ENCODE results near the gene HCST.

Gene HCST

DNA sequence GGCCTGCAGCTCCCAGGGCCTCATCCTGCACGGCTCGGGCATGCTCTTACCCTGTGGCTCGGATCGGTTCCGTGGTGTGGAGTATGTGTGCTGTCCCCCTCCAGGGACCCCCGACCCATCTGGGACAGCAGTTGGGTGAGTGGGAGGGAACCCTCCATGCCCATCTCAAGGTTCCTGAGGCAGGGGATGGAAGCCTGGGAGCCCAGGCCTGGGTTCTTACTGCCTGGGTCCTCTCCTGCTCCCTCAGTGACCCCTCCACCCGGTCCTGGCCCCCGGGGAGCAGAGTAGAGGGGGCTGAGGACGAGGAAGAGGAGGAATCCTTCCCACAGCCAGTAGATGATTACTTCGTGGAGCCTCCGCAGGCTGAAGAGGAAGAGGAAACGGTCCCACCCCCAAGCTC, 30.7 kb upstream of the HCST start:
- Histone ChIP-seq H3K27ac (ENCODE audit: extremely low read depth, low read depth, low read length) (no peak overlapping the region), H3K4me3 (ENCODE audit: low read depth, low read length) (no peak overlapping the region), H3K9me3 (ENCODE audit: control insufficient read depth, insufficient read depth, low read depth, low read length) (no peaks in the 10 kb centered on the region), H3K36me3 (ENCODE audit: control insufficient read depth in 2 of 2, insufficient read depth in 1 of 2, low read length in 2 of 2) (peaks cover 0 to 13% of the 10 kb centered on the region in 2 experiments; a peak in 2 of 3 replicates), H3K4me1 (ENCODE audit: control insufficient read depth, insufficient read depth, low read length) (peaks cover 16% of the 10 kb centered on the region)
- CTCF ChIA-PET, result no interaction called here
- POLR2A ChIA-PET, result interaction anchor here (2.3 kb wide), 1 partner anchor 11 kb away, joined by 11 read pairs; no protein-coding TSS in a partner anchor
- TF ChIP-seq ZNF169 (tag by site-specific recombination; IDR thresholded peaks at IDR 0.05) (no peak), ZFHX2 (tag by site-specific recombination; conservative IDR thresholded peaks at IDR 0.05) (no peak), ZNF292 (tag by site-specific recombination; IDR thresholded peaks at IDR 0.05; ENCODE audit: borderline replicate concordance, low read depth) (no peak), ZNF654 (tag by site-specific recombination; IDR thresholded peaks at IDR 0.05; ENCODE audit: low read depth) (no peak), GLIS1 (tag by site-specific recombination; IDR thresholded peaks at IDR 0.05) (no peak), ZNF155 (tag by site-specific recombination; IDR thresholded peaks at IDR 0.05) (no peak), REPIN1 (tag by site-specific recombination; IDR thresholded peaks at IDR 0.05; ENCODE audit: low read depth) (no peak), ZNF600 (tag by site-specific recombination; IDR thresholded peaks at IDR 0.05) (no peak), ZNF223 (tag by site-specific recombination; IDR thresholded peaks at IDR 0.05) (no peak), ZNF843 (tag by site-specific recombination; IDR thresholded peaks at IDR 0.05) (no peak), ZNF354C (tag by site-specific recombination; IDR thresholded peaks at IDR 0.05; ENCODE audit: borderline replicate concordance, low read depth) (no peak), ZNF629 (tag by site-specific recombination; IDR thresholded peaks at IDR 0.05) (no peak), ZNF394 (tag by site-specific recombination; IDR thresholded peaks at IDR 0.05; ENCODE audit: borderline replicate concordance) (no peak), ZNF138 (tag by site-specific recombination; IDR thresholded peaks at IDR 0.05; ENCODE audit: borderline replicate concordance) (no peak), GLI2 (tag by site-specific recombination; IDR thresholded peaks at IDR 0.05; ENCODE audit: borderline replicate concordance, low read depth) (no peak), ZNF184 (tag by site-specific recombination; IDR thresholded peaks at IDR 0.05) (no peak), ZNF837 (tag by site-specific recombination; IDR thresholded peaks at IDR 0.05) (no peak), HOXA7 (CRISPR knock-in tag; IDR thresholded peaks at IDR 0.05; ENCODE audit: borderline replicate concordance) (no peak)
- TF ChIP-seq, protein P1, sequence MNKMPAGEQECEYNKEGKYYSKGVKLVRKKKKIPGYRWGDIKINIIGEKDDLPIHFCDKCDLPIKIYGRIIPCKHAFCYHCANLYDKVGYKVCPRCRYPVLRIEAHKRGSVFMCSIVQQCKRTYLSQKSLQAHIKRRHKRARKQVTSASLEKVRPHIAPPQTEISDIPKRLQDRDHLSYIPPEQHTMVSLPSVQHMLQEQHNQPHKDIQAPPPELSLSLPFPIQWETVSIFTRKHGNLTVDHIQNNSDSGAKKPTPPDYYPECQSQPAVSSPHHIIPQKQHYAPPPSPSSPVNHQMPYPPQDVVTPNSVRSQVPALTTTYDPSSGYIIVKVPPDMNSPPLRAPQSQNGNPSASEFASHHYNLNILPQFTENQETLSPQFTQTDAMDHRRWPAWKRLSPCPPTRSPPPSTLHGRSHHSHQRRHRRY (tag by site-specific recombination; IDR thresholded peaks at IDR 0.05), result no peak
- TF ChIP-seq, protein P2, sequence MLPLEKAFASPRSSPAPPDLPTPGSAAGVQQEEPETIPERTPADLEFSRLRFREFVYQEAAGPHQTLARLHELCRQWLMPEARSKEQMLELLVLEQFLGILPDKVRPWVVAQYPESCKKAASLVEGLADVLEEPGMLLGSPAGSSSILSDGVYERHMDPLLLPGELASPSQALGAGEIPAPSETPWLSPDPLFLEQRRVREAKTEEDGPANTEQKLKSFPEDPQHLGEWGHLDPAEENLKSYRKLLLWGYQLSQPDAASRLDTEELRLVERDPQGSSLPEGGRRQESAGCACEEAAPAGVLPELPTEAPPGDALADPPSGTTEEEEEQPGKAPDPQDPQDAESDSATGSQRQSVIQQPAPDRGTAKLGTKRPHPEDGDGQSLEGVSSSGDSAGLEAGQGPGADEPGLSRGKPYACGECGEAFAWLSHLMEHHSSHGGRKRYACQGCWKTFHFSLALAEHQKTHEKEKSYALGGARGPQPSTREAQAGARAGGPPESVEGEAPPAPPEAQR (tag by site-specific recombination; IDR thresholded peaks at IDR 0.05), result no peak

- ChIA-PET POLR2A (no interaction called here), CTCF (interaction anchor here (0.6 to 1.5 kb wide), 3 partner anchors 9 to 381 kb away, joined by 3 to 11 read pairs (median 3); no protein-coding TSS in a partner anchor)
- Histone ChIP-seq H3K4me1 (ENCODE audit: control insufficient read depth, insufficient read depth, low read length) (peaks cover 16% of the 10 kb centered on the region), H3K9me3 (ENCODE audit: control insufficient read depth, insufficient read depth, low read depth, low read length) (no peaks in the 10 kb centered on the region), H3K36me3 (ENCODE audit: control insufficient read depth in 2 of 2, insufficient read depth in 1 of 2, low read length in 2 of 2) (peaks cover 0 to 16% of the 10 kb centered on the region in 2 experiments; a peak in 2 of 3 replicates), H3K4me3 (ENCODE audit: low read depth, low read length) (no peak overlapping the region), H3K27ac (ENCODE audit: extremely low read depth, low read depth, low read length) (no peak overlapping the region)
- 0 out of 2 replicates have a peak, but pooled peaks have one; percentile 32 for TF ChIP-seq PATZ1 (tag by site-specific recombination; IDR thresholded peaks at IDR 0.05)
- no peak for TF ChIP-seq ZIC2 (tag by site-specific recombination; IDR thresholded peaks at IDR 0.05)
- no peak for TF ChIP-seq ZNF670 (tag by site-specific recombination; IDR thresholded peaks at IDR 0.05; ENCODE audit: low read depth)
- no peak for TF ChIP-seq ELK4 (IDR thresholded peaks at IDR 0.05; ENCODE audit: borderline replicate concordance, low read depth, low read length)
- peak; percentile 90 for TF ChIP-seq ZNF76 (tag by site-specific recombination; IDR thresholded peaks at IDR 0.05; ENCODE audit: borderline replicate concordance, low read depth)
- TF ChIP-seq ZNF2 (tag by site-specific recombination; IDR thresholded peaks at IDR 0.05), result no peak
- TF ChIP-seq, protein P3, sequence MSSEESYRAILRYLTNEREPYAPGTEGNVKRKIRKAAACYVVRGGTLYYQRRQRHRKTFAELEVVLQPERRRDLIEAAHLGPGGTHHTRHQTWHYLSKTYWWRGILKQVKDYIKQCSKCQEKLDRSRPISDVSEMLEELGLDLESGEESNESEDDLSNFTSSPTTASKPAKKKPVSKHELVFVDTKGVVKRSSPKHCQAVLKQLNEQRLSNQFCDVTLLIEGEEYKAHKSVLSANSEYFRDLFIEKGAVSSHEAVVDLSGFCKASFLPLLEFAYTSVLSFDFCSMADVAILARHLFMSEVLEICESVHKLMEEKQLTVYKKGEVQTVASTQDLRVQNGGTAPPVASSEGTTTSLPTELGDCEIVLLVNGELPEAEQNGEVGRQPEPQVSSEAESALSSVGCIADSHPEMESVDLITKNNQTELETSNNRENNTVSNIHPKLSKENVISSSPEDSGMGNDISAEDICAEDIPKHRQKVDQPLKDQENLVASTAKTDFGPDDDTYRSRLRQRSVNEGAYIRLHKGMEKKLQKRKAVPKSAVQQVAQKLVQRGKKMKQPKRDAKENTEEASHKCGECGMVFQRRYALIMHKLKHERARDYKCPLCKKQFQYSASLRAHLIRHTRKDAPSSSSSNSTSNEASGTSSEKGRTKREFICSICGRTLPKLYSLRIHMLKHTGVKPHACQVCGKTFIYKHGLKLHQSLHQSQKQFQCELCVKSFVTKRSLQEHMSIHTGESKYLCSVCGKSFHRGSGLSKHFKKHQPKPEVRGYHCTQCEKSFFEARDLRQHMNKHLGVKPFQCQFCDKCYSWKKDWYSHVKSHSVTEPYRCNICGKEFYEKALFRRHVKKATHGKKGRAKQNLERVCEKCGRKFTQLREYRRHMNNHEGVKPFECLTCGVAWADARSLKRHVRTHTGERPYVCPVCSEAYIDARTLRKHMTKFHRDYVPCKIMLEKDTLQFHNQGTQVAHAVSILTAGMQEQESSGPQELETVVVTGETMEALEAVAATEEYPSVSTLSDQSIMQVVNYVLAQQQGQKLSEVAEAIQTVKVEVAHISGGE (tag by site-specific recombination; conservative IDR thresholded peaks at IDR 0.05; ENCODE audit: low read depth), result no peak
- no peak for TF ChIP-seq ZNF776 (tag by site-specific recombination; IDR thresholded peaks at IDR 0.05; ENCODE audit: borderline replicate concordance)
Measured at GRCh38 chr19:35872180-35872579, 30.1 kb upstream of the HCST start.

Measured in HEK293 (cell line).